ENCODE results near the gene APOA1. TPM values are rescaled to one million over a fixed set of nuclear protein-coding genes. Genes with fewer than 3 reads are reported as not detected.

APOA1 gene
- total RNA-seq, 6 experiments from 2014 or later = not detected

DNA sequence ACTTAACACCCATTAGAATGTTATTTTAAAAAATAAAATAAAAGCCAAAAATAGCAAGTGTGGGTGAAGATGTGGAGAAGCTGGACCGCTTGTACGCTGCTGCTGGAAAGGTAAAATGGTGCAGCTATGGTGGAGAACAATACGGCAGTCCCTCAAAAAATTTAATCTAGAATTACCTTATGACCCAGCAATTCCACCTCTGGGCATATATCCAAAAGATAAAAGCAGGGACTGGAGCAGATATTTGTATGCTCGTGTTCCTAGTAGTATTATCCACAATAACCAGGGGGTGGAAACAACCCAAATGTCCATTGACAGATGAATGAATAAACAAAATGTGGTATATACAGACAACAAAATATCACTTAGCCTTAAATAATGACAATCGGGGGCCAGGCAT, 39.6 kb downstream of the APOA1 start:
- no peaks in the 10 kb centered on the region for H3K36me3 Mint-ChIP-seq (ENCODE audit: low read depth)
- no peaks in the 10 kb centered on the region for H3K9me3 Mint-ChIP-seq
- DNase-seq = no peak
- H3K27ac Mint-ChIP-seq = no peak overlapping the region
- peaks cover 16% of the 10 kb centered on the region for H3K4me1 Mint-ChIP-seq (ENCODE audit: low read depth)
- H3K4me3 Mint-ChIP-seq = no peak overlapping the region
- TF ChIP-seq, protein P1, sequence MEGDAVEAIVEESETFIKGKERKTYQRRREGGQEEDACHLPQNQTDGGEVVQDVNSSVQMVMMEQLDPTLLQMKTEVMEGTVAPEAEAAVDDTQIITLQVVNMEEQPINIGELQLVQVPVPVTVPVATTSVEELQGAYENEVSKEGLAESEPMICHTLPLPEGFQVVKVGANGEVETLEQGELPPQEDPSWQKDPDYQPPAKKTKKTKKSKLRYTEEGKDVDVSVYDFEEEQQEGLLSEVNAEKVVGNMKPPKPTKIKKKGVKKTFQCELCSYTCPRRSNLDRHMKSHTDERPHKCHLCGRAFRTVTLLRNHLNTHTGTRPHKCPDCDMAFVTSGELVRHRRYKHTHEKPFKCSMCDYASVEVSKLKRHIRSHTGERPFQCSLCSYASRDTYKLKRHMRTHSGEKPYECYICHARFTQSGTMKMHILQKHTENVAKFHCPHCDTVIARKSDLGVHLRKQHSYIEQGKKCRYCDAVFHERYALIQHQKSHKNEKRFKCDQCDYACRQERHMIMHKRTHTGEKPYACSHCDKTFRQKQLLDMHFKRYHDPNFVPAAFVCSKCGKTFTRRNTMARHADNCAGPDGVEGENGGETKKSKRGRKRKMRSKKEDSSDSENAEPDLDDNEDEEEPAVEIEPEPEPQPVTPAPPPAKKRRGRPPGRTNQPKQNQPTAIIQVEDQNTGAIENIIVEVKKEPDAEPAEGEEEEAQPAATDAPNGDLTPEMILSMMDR (IDR thresholded peaks at IDR 0.05) = no peak
- H3K27me3 Mint-ChIP-seq (ENCODE audit: insufficient read depth) = no peaks in the 10 kb centered on the region; the same call in none of the 2 replicates

DNA sequence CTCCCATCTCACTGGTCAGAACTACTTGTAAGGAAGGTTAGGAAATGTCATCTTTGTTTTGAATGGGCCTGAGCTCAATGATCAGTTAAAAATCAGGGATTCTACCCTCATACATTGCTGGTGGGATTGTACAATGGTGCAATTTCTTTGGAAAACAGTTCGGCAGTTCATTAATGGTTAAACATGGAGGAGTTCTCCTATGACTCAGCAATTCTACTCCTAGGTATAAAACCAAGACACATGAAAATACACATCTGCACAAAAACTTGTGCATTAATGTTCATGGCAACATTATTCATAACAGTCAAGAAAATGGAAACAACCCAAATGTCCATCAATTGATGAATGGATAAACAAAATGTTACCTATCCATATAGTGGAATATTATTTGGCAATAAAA, 40.9 kb downstream of the APOA1 start:
- H3K36me3 Mint-ChIP-seq (ENCODE audit: low read depth) = no peaks in the 10 kb centered on the region
- H3K9me3 Mint-ChIP-seq = no peaks in the 10 kb centered on the region
- H3K4me3 Mint-ChIP-seq = no peak overlapping the region
- H3K4me1 Mint-ChIP-seq (ENCODE audit: low read depth) = peaks cover 21% of the 10 kb centered on the region
- no peaks in the 10 kb centered on the region; the same call in none of the 2 replicates for H3K27me3 Mint-ChIP-seq (ENCODE audit: insufficient read depth)
- no peak for DNase-seq
- no peak overlapping the region for H3K27ac Mint-ChIP-seq
- TF ChIP-seq, protein P1 (IDR thresholded peaks at IDR 0.05) = no peak

DNA sequence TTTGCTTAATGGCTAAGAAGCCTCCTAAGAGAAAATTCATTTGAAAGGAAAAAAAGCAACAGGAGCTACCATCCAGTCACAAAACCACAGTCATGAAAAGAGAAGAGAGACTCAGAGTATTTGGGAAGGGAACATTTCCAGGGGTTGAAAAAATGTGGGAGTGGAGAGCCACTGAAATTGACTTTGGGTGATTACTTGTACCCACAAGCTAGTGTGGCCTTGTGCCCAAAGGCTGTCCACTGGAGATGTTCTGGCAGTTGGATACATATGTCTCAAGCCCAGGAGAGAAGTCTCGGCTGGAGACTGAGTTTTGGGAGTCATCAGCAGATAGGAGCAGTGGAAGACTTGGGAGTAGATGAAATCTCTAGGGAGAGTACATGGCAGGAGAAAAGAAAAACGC, 42.6 kb downstream of the APOA1 start:
- no peak for DNase-seq
- Mint-ChIP-seq H3K27me3 (ENCODE audit: insufficient read depth) (no peaks in the 10 kb centered on the region; the same call in none of the 2 replicates), H3K4me3 (no peak overlapping the region), H3K4me1 (ENCODE audit: low read depth) (peaks cover 29% of the 10 kb centered on the region), H3K36me3 (ENCODE audit: low read depth) (no peaks in the 10 kb centered on the region), H3K27ac (no peak overlapping the region), H3K9me3 (no peaks in the 10 kb centered on the region)
- TF ChIP-seq, protein P1 (IDR thresholded peaks at IDR 0.05) = no peak

DNA sequence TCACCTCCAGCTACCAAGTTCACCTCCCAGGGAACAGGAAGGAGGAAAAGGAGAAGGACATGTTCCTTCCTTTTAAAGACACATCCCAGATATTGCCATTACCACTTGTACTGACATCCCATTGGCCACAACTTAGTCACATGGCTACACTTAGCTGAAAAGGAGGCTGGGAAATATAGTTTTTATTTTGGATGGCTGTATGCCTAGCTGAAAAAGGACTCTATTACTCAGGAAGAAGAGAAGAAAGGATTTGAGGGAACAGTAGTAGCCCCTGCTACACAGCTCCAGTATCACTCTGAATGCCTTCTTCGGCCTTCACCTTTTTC, 43.7 kb downstream of the APOA1 start:
- Mint-ChIP-seq H3K4me3 (no peak overlapping the region), H3K36me3 (ENCODE audit: low read depth) (no peaks in the 10 kb centered on the region), H3K27ac (peak overlapping the region; percentile 45), H3K27me3 (ENCODE audit: insufficient read depth) (peaks cover 1% of the 10 kb centered on the region), H3K4me1 (ENCODE audit: low read depth) (peaks cover 30% of the 10 kb centered on the region), H3K9me3 (no peaks in the 10 kb centered on the region)
- DNase-seq = no peak
- TF ChIP-seq, protein P1 (IDR thresholded peaks at IDR 0.05) = no peak

DNA sequence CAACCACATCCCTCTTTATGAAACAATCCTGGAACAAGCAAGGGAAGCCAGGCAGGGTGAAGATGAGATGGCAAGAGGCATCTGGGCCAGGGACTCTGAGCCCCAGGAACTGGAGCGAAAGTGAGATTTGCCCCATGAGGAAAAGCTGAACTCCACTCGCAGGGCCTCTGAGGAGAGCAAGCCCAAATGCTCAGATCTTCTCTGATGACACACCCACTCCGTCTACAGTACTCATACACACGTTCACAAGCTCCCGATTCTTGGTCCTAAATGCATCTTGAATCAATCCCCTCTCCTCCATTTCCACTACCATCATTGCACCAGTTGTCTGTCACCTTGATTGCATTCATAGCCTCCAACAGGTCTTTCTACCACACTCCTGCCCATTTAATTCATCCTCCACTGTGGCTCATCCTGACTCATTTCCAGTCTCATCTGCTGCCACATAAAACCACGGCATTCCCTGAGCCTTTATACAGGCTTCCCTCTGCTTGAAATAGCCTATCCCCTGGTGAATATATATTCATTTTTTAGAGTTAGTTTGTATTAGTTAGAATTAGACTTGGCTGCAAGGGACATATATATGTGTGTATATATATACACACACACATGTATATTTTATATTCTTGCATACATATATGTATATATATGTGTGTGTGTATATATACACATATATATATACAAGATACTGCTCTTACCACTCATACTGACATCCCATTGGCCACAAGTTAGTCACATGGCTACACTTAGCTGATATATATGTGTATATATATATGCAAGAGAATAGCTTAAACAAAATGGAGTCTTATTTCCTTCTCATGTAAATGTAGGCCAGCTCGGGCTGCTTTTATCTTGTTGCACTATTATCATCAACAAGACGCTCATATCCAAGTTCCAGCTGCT, 44.3 kb downstream of the APOA1 start:
- H3K4me3 Mint-ChIP-seq = no peak overlapping the region
- peak; percentile 79 for DNase-seq
- no peaks in the 10 kb centered on the region for H3K9me3 Mint-ChIP-seq
- TF ChIP-seq, protein P1 (IDR thresholded peaks at IDR 0.05) = no peak
- H3K36me3 Mint-ChIP-seq (ENCODE audit: low read depth) = no peaks in the 10 kb centered on the region
- H3K27me3 Mint-ChIP-seq (ENCODE audit: insufficient read depth) = peaks cover 1% of the 10 kb centered on the region
- peak overlapping the region; percentile 45 for H3K27ac Mint-ChIP-seq
- peaks cover 36% of the 10 kb centered on the region for H3K4me1 Mint-ChIP-seq (ENCODE audit: low read depth)

Measured in HFFc6 (cell line).